Right atrium auricular region (tissue), 2 donors: ENCODE results near the gene DMD. TPM values are rescaled to one million over a fixed set of nuclear protein-coding genes. Genes with fewer than 3 reads are reported as not detected.

Source experiments
- DNase-seq: peaks from one replicate; pipeline ENCODE4 v3.0.0-alpha.2; 2019; ENCODE audit warnings: low spot score
- H3K27ac ChIP-seq, 2 donors: fragments of 200-600 bp; sonication (generic); 1 replicate in 1 of 2; 2 replicates in 1 of 2; pipeline ENCODE4 v1.5.1; 2016 to 2019
- H3K27me3 ChIP-seq, 2 donors: fragments of 200-600 bp; sonication (generic); one replicate each; pipeline versions ENCODE4 v1.5.1 to v1.6.0; 2017 to 2019
- H3K36me3 ChIP-seq: fragments of 200-600 bp; sonication (generic); one replicate; pipeline ENCODE4 v1.5.1; 2016
- H3K4me1 ChIP-seq, 2 donors: fragments of 200-600 bp; sonication (generic); one replicate each; pipeline versions ENCODE4 v1.5.1 to v1.6.0; 2017 to 2019
- H3K4me3 ChIP-seq, 2 donors: fragments of 200-600 bp; sonication (generic); 1 replicate in 1 of 2; 2 replicates in 1 of 2; pipeline ENCODE4 v1.5.1; 2017 to 2019; ENCODE audit warnings: mild to moderate bottlenecking in 1 of 2, moderate library complexity in 1 of 2
- H3K9me3 ChIP-seq, 2 donors: fragments of 200-600 bp; sonication (generic); one replicate each; pipeline ENCODE4 v1.5.1; 2019
- total RNA-seq, 2 donors: library from RNA; depleted of rRNA; stranded (reverse); fragments of >200 nt; gene quantifications; one replicate each; pipeline ENCODE4 v1.1.0, GENCODE V29; 2016
- TF ChIP-seq, protein P1 (sequence below), 2 donors: fragments of 200-600 bp; sonication (generic); IDR thresholded peaks; one replicate each; pipeline ENCODE4 v1.5.1; 2019; ENCODE audit warnings: antibody characterized with exemption in 2 of 2

DMD gene
- total RNA-seq, 2 donors from 2014 or later: 111 to 135 TPM

DNA sequence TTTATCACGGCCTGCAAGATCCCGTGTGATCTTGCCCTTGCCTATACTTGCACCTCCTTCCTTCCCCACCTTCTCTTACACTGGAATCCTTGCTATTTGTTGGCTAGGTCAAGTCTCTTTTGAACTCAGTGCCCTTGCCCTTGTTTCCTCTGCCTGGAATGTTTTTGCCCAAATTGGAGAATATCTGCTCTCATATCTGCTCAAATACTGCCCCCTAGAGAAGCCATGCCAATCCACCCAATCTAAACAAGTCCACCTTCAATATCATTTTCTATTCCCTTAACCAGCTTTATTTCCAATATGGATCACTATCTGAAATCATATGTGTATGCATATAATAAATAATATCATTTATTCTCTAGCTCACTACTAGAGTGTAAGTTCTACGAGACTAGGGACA, 1095.3 kb downstream of the DMD start:
- no peak for DNase-seq
- Histone ChIP-seq H3K27me3 (no peaks in the 10 kb centered on the region), H3K9me3 (no peaks in the 10 kb centered on the region), H3K4me3 (no peak overlapping the region), H3K4me1 (no peaks in the 10 kb centered on the region), H3K36me3 (no peaks in the 10 kb centered on the region), H3K27ac (no peak overlapping the region)
- TF ChIP-seq, protein P1, sequence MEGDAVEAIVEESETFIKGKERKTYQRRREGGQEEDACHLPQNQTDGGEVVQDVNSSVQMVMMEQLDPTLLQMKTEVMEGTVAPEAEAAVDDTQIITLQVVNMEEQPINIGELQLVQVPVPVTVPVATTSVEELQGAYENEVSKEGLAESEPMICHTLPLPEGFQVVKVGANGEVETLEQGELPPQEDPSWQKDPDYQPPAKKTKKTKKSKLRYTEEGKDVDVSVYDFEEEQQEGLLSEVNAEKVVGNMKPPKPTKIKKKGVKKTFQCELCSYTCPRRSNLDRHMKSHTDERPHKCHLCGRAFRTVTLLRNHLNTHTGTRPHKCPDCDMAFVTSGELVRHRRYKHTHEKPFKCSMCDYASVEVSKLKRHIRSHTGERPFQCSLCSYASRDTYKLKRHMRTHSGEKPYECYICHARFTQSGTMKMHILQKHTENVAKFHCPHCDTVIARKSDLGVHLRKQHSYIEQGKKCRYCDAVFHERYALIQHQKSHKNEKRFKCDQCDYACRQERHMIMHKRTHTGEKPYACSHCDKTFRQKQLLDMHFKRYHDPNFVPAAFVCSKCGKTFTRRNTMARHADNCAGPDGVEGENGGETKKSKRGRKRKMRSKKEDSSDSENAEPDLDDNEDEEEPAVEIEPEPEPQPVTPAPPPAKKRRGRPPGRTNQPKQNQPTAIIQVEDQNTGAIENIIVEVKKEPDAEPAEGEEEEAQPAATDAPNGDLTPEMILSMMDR (IDR thresholded peaks at IDR 0.05): no peak

DNA sequence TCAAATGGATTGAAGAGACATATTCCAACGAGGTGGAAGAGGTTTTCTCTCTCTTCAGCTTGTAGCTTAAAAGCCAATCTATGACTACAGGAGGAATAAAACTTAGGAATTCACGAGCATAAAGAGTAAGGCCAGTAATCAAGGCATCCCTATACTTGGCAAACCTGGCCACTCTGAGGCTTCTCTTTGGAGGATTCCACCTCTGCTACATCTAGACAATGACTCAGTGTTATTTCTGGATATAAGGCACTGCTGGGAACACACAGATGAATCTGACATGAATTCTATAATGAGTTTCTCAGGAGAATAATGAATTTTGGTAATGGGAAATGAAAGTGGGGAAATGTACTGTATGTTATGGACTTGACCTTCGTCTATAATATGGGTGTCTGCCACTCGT, 1123.7 kb downstream of the DMD start:
- H3K4me3 ChIP-seq: no peak overlapping the region
- TF ChIP-seq, protein P1 (IDR thresholded peaks at IDR 0.05): no peak
- no peaks in the 10 kb centered on the region for H3K36me3 ChIP-seq
- no peaks in the 10 kb centered on the region for H3K27me3 ChIP-seq
- no peak for DNase-seq
- no peaks in the 10 kb centered on the region for H3K4me1 ChIP-seq
- H3K9me3 ChIP-seq: no peaks in the 10 kb centered on the region
- H3K27ac ChIP-seq: no peak overlapping the region

DNA sequence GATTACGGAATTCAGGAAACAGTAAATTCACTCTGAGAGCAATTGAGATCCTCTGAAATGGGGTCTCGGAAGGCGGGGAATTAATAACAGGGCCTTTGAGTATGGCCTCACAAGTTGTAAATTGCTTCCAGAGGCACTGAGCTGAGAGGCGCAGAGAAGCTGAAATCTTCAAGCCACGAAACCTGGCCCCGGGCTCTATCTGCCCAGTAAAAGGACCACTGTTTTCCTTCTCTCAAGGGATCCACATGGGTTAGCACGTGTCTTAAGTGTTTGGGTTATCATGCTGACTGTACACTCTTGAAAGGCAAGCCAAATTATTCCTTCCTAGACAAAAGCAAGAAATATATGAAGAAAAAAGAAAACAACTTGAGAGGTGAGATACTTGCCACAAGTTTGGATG, 1126.6 kb downstream of the DMD start:
- no peaks in the 10 kb centered on the region for H3K9me3 ChIP-seq
- TF ChIP-seq, protein P1 (IDR thresholded peaks at IDR 0.05): no peak
- no peaks in the 10 kb centered on the region for H3K36me3 ChIP-seq
- H3K4me1 ChIP-seq: no peaks in the 10 kb centered on the region
- H3K27ac ChIP-seq: no peak overlapping the region
- H3K4me3 ChIP-seq: no peak overlapping the region
- H3K27me3 ChIP-seq: no peaks in the 10 kb centered on the region
- DNase-seq: no peak

DNA sequence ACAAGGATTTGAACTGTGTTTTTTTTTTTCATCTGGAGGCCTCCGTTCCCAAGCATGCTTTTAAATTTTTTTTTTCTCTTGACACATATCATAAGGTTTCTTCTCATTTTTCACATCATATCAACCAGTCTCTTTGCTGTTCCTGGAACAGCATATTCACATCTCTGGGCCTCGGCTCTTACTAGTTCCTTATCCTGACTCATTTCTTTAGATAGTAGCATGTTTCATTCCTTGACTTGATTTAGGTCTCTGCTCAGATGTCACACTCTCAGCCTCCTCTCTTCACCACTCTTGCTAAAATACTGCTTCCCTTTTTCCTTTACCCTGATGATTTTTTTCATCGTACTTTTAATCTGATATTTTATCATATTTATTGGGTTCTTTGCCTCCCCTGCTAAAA, 1163.1 kb downstream of the DMD start:
- no peak for DNase-seq

DNA sequence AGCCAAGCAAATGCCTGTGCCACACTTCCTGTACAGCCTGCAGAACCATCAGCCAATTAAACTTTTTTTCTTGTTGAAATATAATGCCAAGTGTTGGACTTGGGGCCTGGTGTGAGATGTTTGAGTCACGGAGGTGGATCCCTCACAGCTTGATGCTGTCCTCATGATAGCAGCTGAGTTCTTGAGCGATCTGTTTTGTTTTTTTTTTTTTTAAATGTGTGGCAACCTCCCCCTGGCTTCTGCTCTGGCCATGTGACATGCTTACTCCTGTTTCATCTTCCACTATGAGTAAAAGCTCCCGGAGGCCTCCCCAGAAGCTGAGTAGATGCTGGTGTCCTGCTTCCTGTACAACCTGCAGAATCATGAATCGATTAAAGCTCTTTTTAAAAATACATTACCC, 1166.2 kb downstream of the DMD start:
- Histone ChIP-seq H3K4me1 (no peaks in the 10 kb centered on the region), H3K27me3 (no peaks in the 10 kb centered on the region), H3K9me3 (no peaks in the 10 kb centered on the region), H3K36me3 (no peaks in the 10 kb centered on the region), H3K4me3 (no peak overlapping the region), H3K27ac (no peak overlapping the region)
- TF ChIP-seq, protein P1 (IDR thresholded peaks at IDR 0.05): no peak
- DNase-seq: no peak

More for the DNA sequence above, 1163.1 kb downstream of the DMD start:
- Histone ChIP-seq H3K9me3 (no peaks in the 10 kb centered on the region), H3K27ac (no peak overlapping the region), H3K27me3 (no peaks in the 10 kb centered on the region), H3K4me3 (no peak overlapping the region), H3K36me3 (no peaks in the 10 kb centered on the region), H3K4me1 (no peaks in the 10 kb centered on the region)
- TF ChIP-seq, protein P1 (IDR thresholded peaks at IDR 0.05): no peak

DNA sequence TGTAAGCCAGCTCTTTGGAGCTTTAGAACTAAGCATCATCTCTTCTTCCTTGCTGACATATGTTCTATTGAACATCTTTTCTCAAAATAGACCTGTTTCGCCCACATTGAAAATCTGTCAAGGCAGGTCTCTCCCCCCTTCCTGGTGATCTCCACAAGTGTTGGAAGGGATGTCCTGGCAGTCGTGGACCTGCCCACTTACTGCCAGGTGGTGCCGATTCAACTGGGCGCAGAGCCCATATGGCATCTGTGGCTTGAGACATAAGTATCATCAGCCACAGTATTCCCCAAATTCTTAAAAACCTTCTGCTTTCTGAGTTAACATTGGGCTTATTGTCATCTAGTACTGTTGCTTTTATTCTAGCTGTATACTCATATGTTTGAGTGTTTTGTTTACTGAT, 1170.2 kb downstream of the DMD start:
- no peaks in the 10 kb centered on the region for H3K36me3 ChIP-seq
- DNase-seq: no peak
- H3K4me1 ChIP-seq: no peaks in the 10 kb centered on the region
- H3K9me3 ChIP-seq: no peaks in the 10 kb centered on the region
- H3K27me3 ChIP-seq: no peaks in the 10 kb centered on the region
- TF ChIP-seq, protein P1 (IDR thresholded peaks at IDR 0.05): no peak
- H3K27ac ChIP-seq: no peak overlapping the region
- no peak overlapping the region for H3K4me3 ChIP-seq
